ENCODE data around the gene RNPS1. TPM values are rescaled to one million over a fixed set of nuclear protein-coding genes. Genes with fewer than 3 reads are reported as not detected.
A peak's percentile ranks its signal among the peaks of the same experiment; 100 is the strongest.

RNPS1 gene
- total and polyA plus RNA-seq, 2 of the 4 experiments (the other 2 are of a cell fraction), result 57.5 to 192 TPM

DNA sequence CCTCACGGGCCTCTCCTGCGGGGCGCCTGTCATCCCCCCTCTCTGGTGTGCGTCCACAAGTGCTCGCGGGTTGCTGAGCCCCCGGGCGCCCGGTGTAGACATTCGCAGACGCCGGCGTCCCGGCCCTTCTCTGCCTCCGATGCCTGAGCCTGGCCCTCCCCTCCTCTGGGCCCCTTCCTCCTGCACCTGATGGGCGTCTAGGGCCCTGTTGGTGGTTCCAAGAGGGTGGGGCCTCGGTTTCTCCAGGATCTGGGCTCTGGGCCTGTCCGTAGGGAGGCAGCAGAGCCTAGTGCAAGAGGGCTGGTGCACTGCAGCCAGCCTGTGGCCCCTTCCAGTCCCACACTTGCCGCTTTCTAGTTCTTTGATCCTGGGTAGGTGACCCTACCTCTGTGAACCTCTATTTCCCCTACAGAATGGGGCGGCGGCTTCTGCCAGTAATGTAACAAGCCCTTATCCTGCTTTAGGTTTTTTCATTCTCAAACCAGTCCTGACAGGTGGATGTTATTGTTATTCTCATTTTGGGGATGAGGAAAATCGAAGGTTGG lies 43.9 kb downstream of the RNPS1 start:
- peaks cover 15% of the 10 kb centered on the region; the same call in 1 of the 2 replicates for H3K9me1 ChIP-seq (ENCODE audit: insufficient read depth, low read length)
- no peak overlapping the region; the same call in 1 of the 2 replicates for H3K23ac ChIP-seq (ENCODE audit: low read depth, low read length)
- no peak overlapping the region for H2BK120ac ChIP-seq (ENCODE audit: low read depth, low read length)
- TF ChIP-seq, protein P1, sequence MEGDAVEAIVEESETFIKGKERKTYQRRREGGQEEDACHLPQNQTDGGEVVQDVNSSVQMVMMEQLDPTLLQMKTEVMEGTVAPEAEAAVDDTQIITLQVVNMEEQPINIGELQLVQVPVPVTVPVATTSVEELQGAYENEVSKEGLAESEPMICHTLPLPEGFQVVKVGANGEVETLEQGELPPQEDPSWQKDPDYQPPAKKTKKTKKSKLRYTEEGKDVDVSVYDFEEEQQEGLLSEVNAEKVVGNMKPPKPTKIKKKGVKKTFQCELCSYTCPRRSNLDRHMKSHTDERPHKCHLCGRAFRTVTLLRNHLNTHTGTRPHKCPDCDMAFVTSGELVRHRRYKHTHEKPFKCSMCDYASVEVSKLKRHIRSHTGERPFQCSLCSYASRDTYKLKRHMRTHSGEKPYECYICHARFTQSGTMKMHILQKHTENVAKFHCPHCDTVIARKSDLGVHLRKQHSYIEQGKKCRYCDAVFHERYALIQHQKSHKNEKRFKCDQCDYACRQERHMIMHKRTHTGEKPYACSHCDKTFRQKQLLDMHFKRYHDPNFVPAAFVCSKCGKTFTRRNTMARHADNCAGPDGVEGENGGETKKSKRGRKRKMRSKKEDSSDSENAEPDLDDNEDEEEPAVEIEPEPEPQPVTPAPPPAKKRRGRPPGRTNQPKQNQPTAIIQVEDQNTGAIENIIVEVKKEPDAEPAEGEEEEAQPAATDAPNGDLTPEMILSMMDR (conservative IDR thresholded peaks at IDR 0.05; ENCODE audit: low read depth, low read length), result peak; percentile 29; the same call in 1 of the 2 replicates
- TF ChIP-seq RFX5 (IDR thresholded peaks at IDR 0.05; ENCODE audit: low read depth, low read length), result no peak
- TF ChIP-seq SMC3 (IDR thresholded peaks at IDR 0.05; ENCODE audit: low read depth, low read length), result 0 out of 2 replicates have a peak, but pooled peaks have one; percentile 10
- TF ChIP-seq CEBPB (IDR thresholded peaks at IDR 0.05; ENCODE audit: low read depth, low read length), result no peak
- no peak; the same call in 1 of the 2 replicates for TF ChIP-seq MAZ (IDR thresholded peaks at IDR 0.05; ENCODE audit: borderline replicate concordance, low read depth, low read length)
- peak; percentile 49 for TF ChIP-seq RAD21 (IDR thresholded peaks at IDR 0.05; ENCODE audit: low read length)
- TF ChIP-seq MAFK (IDR thresholded peaks at IDR 0.05; ENCODE audit: low read depth, low read length), result no peak
- H3K36me3 ChIP-seq (ENCODE audit: control insufficient read depth, insufficient read depth, low read length), result peaks cover 5% of the 10 kb centered on the region; the same call in 1 of the 2 replicates
- peaks cover 2 to 40% of the 10 kb centered on the region in 2 experiments; a peak in 3 of 4 replicates for H3K79me1 ChIP-seq (ENCODE audit: low read depth in 1 of 2, low read length in 2 of 2)
- H3K4ac ChIP-seq (ENCODE audit: low read depth, low read length), result peak overlapping the region; percentile 15; the same call in 1 of the 2 replicates
- WGBS, 2 experiments (ENCODE audit: extremely low coverage in 2 of 2, insufficient read length in 1 of 2), result 0% methylated on average over 1 of the region's 22 CpGs; no CpG with 5 or more reads in 1 of the 2 experiments
- H3K4me2 ChIP-seq (ENCODE audit: low read depth, low read length), result peak overlapping the region; percentile 97
- intact Hi-C loops (cut with micrococcal nuclease), result no loop called here
- H3K4me3 ChIP-seq (ENCODE audit: insufficient read depth, low read depth, low read length), result peak overlapping the region; percentile 58
- peak overlapping the region; percentile 60; the same call in 1 of the 2 replicates for H2AK5ac ChIP-seq (ENCODE audit: low read depth, low read length)
- peaks cover 19% of the 10 kb centered on the region for H4K20me1 ChIP-seq (ENCODE audit: insufficient read depth, low read length)
- POLR2A ChIA-PET (ENCODE audit: unreplicated experiment), result no interaction called here
- peak overlapping the region; percentile 46 for H3K27ac ChIP-seq (ENCODE audit: insufficient read depth, low read length)
- peak; percentile 42 for DNase-seq
- H2BK5ac ChIP-seq (ENCODE audit: low read depth, low read length, poor library complexity, severe bottlenecking), result peak overlapping the region; percentile 6
- CTCF ChIA-PET, result no interaction called here
- H2AK9ac ChIP-seq (replicated peaks; ENCODE audit: low read depth, low read length, poor library complexity), result peak overlapping the region; percentile 94
- H4K8ac ChIP-seq (ENCODE audit: low read depth in 2 of 2, low read length in 2 of 2), result peak overlapping the region in 1 of 2 experiments; percentile 61; a peak in 1 of 4 replicates
- peak overlapping the region; percentile 26; the same call in 1 of the 2 replicates for H3K56ac ChIP-seq (ENCODE audit: extremely low read depth, insufficient read depth, low read length)
- H3K18ac ChIP-seq (ENCODE audit: low read depth, low read length), result no peak overlapping the region
- no peaks in the 10 kb centered on the region for H3K9me3 ChIP-seq (ENCODE audit: control insufficient read depth, insufficient read depth, low read length)
- H3K4me1 ChIP-seq (ENCODE audit: control insufficient read depth, insufficient read depth, low read length), result peaks cover 12% of the 10 kb centered on the region
- H4K91ac ChIP-seq (ENCODE audit: insufficient read depth, low read depth, low read length), result no peak overlapping the region
- no peaks in the 10 kb centered on the region for H3K27me3 ChIP-seq (ENCODE audit: control insufficient read depth, insufficient read depth, low read length)
- peak overlapping the region; percentile 99 for H2AFZ ChIP-seq (replicated peaks; ENCODE audit: low read length, poor library complexity)
- H2BK20ac ChIP-seq (ENCODE audit: low read depth, low read length), result no peak overlapping the region
- in situ Hi-C loops (cut with MboI; ENCODE audit: low sequenced_read_pairs), result no loop called here
- dilution Hi-C loops (cut with HindIII; ENCODE audit: low sequenced_read_pairs, unreplicated experiment), result no loop called here
- peak; percentile 30 for ATAC-seq (ENCODE audit: low read depth)
- no TSS peak for BruUV-seq (replicated peaks)
- H4K5ac ChIP-seq (ENCODE audit: low read depth, low read length), result no peak overlapping the region
- no peak overlapping the region for H2BK15ac ChIP-seq (ENCODE audit: low read depth, low read length)
- no peak overlapping the region for H3K14ac ChIP-seq (replicated peaks; ENCODE audit: low read depth, low read length)
- H3K9ac ChIP-seq (ENCODE audit: low read depth, low read length), result peak overlapping the region; percentile 70

Data from IMR-90 (cell line).